Islet of Langerhans (tissue), 1 donor: ENCODE data around the gene GSKIP.
A peak's percentile ranks its signal among the peaks of the same experiment; 100 is the strongest.

ENCODE experiments used
- FAIRE-seq: peaks from one replicate; lab custom pipeline; 2011; peaks lifted over from hg19 to GRCh38; lab: Jason Lieb, UNC

The GSKIP gene

DNA sequence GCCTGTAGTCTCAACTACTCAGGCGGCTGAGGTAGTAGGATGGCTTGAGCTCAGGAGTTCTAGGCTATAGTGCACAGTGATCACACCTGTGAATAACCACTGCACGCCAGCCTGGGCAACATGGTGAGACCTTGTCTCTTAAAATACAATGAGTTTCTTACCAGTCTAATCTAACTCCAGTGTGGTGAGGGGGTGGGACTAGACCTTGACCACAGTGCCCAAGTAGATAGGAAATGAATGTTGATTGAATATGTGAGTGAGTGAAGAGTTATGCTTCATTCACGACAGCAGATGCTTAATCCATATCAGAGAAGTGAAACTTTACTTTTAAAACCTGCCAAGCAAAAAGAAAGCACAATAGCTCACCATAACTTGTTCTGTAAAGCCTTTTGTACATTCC is 17.4 kb downstream of the GSKIP start:
- FAIRE-seq = no peak

DNA sequence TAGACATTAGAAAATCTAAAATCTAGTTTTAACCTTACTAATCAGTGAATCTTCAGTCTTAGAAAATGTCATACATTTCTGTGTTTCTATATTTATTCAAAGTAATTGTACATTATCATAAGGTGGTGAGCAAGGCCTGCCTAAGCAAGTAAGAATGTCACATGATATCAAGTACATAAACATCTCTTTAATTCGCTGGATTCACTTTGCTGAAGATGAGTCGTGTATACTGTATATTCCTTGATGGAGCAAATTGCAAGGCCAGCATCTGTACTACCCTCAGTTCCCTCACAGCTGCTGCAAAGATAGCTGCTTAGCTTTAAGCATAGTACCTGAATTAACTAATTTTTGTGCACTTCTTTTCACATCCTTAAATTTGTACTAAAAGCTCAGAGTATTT is 20.1 kb downstream of the GSKIP start:
- FAIRE-seq = no peak

GRCh38 chr14:96384053-96384452 is 20.7 kb downstream of the GSKIP start:
- FAIRE-seq = peak; percentile 61

DNA sequence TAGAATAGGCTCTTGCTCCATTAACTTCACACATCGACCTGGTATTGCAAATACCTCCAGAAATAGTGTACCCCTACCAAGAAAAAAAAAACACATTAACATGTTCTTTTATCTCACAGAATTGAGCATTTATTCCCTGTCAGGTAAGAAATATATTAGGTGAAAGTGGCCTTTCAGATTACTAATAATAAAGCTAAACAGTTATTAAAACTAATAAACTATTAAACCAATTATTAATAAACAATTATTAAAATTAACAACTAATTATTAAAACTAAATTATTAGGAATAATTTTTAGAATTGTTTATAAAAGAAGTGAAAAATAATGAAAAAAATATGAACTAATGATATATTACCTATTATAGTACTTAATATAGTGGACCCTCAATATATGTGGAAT is 21.4 kb downstream of the GSKIP start:
- FAIRE-seq = peak; percentile 62

DNA sequence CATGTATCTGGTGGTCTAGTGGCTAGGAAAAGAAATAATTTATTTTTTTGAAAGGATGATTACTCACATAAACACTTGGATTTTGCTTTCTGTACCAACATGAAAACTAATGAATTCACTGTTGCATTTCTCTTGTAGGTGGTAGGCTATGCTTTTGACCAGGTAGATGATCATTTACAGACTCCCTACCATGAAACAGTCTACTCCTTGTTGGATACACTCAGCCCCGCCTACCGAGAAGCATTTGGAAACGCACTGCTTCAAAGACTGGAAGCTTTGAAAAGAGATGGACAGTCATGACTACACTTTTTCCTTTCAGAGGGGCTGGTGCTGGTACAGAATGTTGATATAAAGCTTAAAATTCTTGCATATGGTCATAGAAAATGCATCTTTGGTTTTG is 22.1 kb downstream of the GSKIP start:
- no peak for FAIRE-seq

- FAIRE-seq = no peak
Observed at GRCh38 chr14:96390965-96391292, 27.6 kb downstream of the GSKIP start.

DNA sequence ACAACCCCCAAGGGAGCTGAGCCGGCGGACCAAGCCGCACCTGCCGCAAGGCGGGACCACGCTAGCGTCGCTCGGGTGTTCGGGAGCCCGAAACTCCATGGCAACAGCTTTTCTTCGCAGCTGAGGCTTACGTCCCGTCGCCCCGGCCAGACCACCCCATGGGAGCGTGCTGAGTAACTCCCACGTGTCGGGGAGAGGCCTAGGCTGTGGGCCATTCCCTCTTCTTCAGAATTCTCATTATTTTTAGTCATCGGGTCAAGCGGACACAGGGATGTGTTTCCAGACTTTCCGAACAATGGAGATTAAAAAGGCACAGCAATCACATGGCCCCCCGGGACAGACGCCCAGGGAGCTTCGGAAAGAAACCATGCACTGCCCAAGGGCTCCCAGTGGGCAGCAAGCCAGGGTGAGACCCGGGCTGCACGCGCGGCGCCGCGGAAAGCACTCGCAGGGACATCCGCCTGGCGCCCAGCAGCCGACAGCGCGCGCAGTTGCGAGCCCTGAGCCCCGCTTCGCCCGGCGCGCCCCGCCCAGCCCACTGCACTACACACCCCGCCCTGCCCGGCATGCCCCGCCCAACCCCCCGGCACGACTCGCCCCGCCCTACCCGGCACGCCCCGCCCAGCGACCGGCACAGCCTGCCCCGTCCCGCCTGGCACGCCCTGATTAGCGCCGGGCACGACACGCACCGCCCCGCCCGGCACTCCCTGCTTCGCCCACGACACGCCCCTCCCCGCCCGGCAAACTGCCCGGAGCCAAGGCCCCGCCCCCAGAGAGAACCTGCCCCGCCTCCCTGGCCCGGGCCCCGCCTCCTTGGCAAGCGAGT is 28.2 kb downstream of the GSKIP start:
- no peak for FAIRE-seq

DNA sequence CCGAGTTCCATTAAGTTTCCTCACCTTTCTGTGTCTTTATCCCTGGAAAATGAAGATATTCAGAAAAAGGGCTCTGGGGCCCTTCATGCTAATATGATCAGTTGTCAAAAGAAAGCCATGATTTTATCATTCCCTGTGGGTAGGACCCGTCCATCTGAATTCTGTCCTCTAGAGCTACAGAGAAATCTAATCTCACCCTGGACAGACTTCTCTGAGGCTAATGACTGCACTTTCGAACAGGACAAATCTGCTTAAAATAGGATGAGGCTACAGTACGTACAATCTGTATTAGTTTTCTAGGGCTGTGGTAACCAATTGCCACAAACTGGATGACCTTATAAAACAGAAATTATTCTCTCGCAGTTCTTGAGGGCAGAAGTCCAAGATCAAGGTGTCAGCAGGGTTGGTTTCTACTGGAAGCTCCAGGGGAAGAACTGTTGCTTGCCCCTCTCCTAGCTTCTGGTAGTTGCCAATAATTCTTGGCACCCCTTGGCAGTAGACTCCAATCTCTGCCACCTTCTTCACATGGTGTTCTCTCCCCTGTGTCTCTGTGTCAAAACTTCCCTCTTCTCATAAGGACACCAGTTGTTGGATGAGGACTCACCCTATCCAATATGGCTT is 29.9 kb downstream of the GSKIP start:
- no peak for FAIRE-seq

GRCh38 chr14:96394047-96394815 is 30.9 kb downstream of the GSKIP start:
- no peak for FAIRE-seq

GRCh38 chr14:96398432-96398831 is 35.1 kb downstream of the GSKIP start:
- no peak for FAIRE-seq

GRCh38 chr14:96398921-96399320 is 35.6 kb downstream of the GSKIP start:
- FAIRE-seq = no peak

DNA sequence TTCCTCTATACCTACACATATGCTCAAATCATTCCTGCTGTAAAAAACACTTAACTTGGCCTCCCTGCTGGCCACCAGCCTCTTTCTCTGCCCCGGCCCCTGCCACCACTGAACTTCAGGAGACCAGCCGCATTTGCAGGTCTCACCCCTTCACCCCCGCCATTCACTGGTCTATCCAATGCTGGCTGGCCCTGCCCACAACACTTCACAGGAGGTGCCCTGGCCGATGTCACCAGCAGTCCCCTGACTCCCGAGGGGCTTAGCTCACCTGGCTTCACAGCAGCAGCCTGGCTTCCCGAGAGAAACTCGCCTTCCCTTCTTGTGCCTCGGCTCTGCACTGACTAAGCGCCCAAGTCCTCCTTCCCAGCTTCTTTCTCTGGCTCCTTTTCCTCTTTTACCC is 36.1 kb downstream of the GSKIP start:
- FAIRE-seq = no peak

DNA sequence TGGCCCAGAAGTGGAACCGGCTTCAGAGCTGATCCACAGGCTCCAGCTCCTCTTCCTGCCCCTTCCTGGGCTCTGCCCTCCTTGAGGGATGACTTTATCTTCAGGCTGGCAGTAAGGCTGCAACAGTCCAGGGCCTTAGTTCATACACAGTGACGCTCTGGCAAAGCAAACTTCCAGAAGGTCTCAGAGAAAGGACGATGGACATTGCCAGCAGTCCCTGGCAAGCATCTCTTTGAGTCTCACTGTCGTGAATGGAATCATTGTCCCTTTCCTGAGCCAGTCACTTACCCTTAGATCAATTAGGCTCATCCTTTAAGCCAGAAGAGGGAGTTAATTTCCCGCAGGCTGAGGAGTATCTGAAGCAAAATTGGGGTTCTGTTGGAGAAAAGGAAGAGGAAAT is 37.2 kb downstream of the GSKIP start:
- no peak for FAIRE-seq

DNA sequence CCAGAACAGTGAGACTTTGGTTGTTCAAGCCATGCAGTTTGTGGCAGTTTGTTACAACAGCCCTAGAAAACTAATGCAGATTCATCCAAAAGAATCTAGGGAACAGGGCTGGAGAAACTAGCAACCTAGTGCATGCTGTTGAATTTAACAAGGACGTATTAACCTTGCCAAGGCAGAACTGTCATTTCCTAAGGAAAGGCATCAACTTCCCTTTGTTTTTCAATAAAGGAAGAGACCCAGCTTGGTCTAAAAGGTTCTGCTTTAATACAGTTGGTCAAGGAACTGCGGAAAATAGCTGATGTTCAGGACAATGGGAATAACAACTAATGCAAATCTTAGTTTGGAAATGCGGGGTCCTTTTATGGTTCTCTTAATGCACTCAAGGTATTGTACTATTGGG is 40.1 kb downstream of the GSKIP start:
- FAIRE-seq = no peak

GRCh38 chr14:96405677-96406076 is 42.4 kb downstream of the GSKIP start:
- FAIRE-seq = no peak

- FAIRE-seq = no peak
Observed at GRCh38 chr14:96407935-96408570, 44.7 kb downstream of the GSKIP start.

DNA sequence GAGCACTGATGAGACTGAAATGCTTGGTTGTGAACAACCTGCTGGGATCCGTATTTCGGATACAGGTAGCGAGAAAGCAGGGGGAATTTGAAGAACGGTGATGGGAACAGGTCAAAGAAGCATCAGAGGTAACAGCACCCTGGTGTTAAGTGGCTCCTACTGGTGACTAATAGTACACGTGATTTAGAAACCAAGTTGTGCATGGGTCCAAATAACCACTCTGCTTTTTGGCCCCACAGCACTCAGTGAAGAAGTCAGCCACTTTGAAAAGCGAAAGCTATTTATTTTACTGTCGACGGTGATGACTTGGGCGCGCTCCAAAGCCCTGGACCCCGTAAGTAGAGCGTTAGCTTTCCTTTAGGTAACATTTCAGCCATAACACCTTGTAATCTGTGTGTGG is 45.3 kb downstream of the GSKIP start:
- no peak for FAIRE-seq

DNA sequence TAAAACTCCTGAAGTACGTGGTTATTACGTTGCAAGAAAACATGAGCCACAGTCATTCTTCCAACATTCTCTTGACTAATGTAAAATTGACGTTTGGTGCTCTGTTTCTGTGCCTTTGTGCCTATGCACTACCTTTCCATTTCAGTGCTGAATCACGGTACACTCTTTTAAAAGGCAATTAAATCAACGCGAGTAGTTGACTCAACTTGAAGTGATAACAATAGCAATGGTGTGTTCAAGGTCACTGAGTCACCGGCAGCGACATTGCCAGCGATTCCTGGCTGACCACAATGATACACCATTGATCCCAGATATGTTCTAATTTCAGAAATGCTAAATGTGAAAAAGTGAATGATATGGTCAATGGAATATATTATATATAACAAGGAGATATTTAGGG is 46.4 kb downstream of the GSKIP start:
- FAIRE-seq = no peak

DNA sequence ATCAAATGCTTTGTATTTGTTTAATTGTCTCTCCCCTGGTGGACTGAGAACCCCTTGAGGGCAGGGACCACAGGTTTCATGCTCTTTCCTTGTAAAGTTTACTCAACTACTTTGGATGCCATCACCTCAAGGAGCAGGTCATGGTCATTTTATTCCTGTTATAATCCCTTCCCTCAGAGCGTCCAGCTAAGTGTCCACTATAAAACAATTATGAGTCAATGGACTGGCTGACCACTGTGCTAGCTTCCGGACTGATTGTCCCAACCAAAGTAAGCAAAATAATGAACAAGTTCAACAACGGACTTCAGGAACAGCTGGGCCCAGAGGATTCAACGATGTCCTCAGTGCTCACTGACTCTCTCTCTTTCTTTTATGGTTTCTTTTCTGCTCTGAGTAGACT is 46.8 kb downstream of the GSKIP start:
- no peak for FAIRE-seq

DNA sequence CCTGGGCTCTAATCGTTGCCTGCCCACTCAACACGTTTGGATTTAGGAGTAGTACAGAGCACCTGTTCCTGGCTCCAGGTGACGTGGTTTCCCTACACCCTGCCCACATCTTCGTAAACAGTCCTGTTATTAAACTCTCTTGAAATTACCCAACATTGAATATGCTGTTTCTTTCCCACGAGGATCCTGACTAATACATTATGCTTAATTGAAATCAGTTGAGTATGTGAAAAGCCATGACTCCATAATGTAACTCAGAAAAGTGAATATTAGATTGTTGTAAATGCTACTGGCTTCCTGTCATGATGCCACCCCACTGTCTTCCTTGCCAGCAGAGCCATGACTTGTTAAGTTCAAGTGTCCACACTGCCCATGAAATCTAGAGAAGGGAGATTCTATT is 50.2 kb downstream of the GSKIP start:
- FAIRE-seq = no peak

DNA sequence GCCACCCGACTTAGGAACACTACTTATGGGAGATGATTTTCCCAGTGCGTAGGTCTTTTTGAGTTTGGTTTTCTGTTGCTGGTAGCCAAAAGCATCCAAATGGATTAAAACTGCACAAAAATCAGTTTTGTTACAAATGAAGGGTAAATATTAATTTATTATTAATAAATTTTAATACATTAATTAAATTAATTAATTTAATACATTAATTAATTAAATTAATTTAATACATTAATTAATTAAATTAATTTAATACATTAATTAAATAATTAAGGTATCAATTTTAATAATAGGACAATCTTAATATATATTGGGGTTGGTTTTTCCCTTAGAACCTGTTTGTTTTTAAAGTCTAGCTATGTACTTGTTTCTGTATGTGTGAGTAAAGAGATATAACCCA is 52.2 kb downstream of the GSKIP start:
- no peak for FAIRE-seq

DNA sequence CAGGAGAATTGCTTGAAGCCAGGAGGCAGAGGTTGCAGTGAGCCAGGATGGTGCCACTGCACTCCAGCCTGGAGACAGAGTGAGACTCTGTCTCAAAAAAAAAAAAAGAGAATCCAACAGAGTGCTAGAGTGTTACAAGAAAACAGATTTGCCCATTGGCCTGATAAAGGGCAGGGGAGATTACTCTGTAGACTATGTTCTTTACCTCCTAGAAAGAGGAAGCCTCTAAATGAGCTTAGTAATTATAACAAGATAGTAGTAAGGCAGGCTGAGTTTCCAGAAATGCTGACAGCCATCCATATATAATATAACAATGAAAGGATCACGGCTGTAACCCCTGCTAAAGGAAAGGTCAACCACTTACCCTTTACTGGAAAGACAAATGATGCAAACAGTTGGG is 53.0 kb downstream of the GSKIP start:
- FAIRE-seq = no peak

DNA sequence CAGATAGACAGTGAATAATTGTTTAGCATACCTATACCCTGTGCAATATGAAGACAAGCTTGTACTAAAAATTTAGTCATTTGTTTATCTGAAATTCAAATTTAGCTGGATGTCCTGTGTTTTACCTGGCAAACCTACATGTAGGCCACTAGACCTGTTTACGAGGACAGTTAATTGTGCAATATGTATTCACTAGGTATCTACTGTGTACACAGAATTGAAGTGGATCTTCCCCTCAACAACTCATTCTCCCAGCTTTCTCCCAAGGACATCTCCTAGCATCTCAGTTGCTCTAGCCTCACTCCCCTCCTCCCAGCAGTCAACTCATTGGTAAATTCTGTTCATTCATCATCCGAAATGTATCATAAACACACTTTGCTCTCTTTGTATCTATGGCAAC is 53.9 kb downstream of the GSKIP start:
- no peak for FAIRE-seq
